Subcutaneous adipose tissue (tissue), 4 donors: ENCODE measurements around the gene POMGNT2. TPM values are rescaled to one million over a fixed set of nuclear protein-coding genes. Genes with fewer than 3 reads are reported as not detected.

ENCODE experiments used
- total RNA-seq, 4 donors: library from RNA; depleted of rRNA; stranded (reverse); fragments of >200 nt; gene quantifications; one replicate each; pipeline ENCODE4 v1.1.0, GENCODE V29; 2016
- TF ChIP-seq, protein P1 (sequence below): fragments of 450-650 bp; IDR thresholded peaks from one replicate; pipeline ENCODE4 v1.5.1; 2016; ENCODE audit warnings: low read depth, mild to moderate bottlenecking, control low read depth, antibody characterized with exemption, moderate library complexity

The POMGNT2 gene
- total RNA-seq, 4 donors from 2014 or later = 6.8 to 16.3 (median 11.6) TPM

DNA sequence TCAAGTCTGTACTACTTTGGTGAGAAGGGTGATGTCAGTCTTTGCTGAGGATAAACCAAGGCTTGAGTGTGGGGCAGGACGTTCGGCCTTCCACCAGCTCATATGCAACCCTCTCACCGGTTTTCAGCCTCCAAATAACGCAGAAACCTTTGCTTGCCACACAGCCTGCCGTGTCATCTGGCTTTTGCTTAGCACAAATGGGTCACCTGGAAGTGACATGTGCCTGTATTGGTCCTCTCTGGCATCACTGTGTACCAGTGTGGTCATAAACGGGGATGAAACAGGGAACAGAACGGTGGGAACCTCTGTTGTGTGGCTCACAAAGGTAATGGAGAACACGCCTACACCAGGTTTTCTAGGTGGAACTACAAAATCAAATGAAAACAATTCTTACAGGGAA lies 7.1 kb downstream of the POMGNT2 start:
- TF ChIP-seq, protein P1, sequence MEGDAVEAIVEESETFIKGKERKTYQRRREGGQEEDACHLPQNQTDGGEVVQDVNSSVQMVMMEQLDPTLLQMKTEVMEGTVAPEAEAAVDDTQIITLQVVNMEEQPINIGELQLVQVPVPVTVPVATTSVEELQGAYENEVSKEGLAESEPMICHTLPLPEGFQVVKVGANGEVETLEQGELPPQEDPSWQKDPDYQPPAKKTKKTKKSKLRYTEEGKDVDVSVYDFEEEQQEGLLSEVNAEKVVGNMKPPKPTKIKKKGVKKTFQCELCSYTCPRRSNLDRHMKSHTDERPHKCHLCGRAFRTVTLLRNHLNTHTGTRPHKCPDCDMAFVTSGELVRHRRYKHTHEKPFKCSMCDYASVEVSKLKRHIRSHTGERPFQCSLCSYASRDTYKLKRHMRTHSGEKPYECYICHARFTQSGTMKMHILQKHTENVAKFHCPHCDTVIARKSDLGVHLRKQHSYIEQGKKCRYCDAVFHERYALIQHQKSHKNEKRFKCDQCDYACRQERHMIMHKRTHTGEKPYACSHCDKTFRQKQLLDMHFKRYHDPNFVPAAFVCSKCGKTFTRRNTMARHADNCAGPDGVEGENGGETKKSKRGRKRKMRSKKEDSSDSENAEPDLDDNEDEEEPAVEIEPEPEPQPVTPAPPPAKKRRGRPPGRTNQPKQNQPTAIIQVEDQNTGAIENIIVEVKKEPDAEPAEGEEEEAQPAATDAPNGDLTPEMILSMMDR = no peak

DNA sequence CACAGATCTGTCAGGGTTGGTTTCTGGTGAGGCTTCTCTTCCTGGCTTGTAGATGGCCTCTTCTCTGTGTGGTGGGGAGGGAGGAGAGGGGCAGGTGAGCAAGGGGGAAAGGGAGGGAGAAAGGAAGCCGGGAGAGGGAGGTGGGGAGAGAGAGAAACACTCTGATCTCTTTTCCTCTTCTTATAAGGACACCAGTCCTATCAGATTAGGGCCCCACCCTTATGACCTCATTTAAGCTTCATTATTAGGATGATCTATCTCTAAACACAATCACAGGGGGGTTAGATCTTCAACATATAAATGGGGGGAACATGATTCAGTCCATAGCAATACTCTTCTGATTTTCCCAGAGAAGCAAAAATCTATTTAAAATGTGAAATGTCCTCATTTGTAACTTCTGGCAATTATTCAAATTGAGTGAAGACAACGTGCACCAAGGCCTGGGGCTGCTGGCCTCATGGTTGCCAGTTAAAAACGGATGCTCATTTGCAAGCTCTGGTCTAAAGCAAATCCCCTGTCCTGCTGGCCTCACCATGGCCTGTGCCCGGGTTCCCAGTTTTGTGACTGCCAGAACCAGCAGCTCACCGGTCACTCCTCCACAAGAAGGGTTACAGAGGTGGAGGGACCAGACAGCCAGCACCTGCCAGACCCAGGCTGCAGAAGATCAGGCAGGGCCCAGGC lies 8.3 kb downstream of the POMGNT2 start:
- TF ChIP-seq, protein P1 = no peak

DNA sequence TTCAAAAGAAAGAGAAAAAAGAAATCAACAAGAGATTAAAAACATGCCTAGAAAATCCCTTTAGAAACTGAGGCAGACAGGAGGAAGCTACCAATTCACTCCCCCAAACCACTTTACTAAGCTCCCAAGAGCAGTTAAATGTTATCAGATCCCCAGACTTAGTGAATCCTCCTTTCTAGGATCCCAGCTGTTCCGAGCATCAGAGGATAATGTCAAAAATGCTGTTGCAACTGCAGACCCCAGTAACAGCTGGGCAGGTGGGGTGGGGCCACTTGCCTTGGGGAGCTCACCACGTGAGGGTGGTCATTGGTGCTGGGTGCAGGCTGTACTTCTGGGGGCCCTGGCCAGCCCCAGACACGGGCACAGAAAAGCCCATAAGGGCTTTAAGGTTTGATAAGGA lies 9.1 kb downstream of the POMGNT2 start:
- TF ChIP-seq, protein P1 = no peak

DNA sequence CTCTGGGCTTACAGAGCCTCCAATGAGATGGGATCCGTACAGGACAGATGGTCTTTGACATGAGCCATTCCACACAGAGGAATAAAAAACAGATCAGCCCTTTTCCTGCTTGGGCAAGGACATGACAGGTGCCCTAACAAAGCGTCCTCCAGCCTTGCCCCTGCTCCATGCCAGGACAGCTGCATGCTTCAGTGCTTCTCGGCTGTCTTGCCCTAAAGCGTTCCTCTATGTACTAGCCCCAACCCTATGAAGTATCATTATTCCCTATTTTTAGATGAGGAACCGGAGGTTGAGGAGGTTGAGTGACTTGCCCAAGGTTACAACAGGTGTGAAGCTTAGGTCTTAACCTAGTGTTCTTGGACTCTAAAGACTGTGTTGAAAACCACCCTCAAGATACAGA lies 10.5 kb downstream of the POMGNT2 start:
- TF ChIP-seq, protein P1 = no peak

DNA sequence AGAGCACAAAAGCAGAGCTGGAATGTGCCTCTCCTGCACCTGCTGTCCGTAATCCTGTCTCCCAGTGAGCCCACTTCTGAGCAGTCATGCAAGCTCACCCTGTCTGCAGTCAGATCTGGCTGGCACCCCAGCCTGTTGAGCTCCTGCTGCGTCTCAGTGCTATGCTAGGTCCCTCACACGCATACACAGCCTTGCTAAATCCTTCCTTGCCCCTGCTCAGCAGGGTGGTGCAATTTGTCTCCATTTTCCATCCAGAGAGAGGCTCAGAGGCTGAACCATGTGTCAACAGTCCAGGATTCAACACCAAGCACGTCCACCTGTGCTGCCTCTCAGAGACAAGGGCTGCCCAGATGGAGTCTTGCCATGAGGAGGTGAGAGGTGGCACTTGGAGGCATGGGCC lies 11.0 kb downstream of the POMGNT2 start:
- TF ChIP-seq, protein P1 = no peak

DNA sequence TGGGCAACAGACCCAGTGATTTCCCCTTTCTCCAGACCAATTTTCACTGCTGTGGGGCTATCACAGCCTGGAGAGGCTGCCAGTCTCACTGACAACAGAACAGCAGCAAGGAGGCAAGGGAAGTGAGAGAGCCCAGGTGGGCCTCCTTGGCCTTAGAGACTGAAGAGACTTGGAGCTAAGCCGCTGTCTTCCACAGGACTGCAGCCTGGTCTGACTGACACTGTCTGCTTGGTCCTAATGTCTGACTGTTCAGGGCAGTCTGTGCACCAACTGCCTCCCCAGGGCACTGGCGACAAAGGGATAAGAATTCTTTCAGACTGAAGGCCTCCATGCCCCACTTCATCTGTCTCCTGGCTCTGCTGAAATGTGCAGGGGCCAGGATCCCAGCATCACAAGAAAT lies 11.5 kb downstream of the POMGNT2 start:
- TF ChIP-seq, protein P1 = no peak

DNA sequence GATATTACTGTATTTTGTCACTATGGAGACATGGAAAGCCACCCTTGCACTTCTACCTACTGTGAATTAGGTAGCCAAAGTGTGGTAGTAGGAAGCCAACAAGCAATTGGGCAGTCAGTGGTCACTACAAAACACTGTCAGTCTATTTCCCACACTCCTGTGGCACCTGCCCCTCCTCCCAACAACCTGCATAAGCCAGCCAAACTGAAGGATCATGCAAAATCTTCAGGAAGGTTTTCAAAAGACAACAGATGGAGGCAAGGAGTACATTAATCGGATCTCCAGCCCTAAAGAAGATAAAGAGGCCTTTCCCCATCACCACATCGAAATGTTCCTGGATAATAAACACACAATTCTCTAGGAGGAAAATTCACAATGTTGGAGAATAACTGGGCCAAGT lies 11.9 kb downstream of the POMGNT2 start:
- TF ChIP-seq, protein P1 = no peak
